Astrocyte of the cerebellum (primary cell): Measurements from ENCODE around the gene KDM5D.

Source experiments
- DNase-seq: peaks from one replicate; pipeline ENCODE4 v3.0.0-alpha.2; 2011; ENCODE audit warnings: low read depth
- H3K4me3 ChIP-seq: 2 replicates; pipeline ENCODE4 v1.5.1; 2011; ENCODE audit warnings: mild to moderate bottlenecking, low read depth, low read length, moderate library complexity
- CTCF ChIP-seq: IDR thresholded peaks from 2 replicates; pipeline ENCODE4 v1.5.1; 2012; ENCODE audit warnings: low read length, low read depth, moderate library complexity, mild to moderate bottlenecking; ENCODE audit errors: missing control alignments
- in situ Hi-C: cut with HindIII; loops from 2 replicates; pipeline ENCODE4 v1.10.0; 2017; ENCODE audit warnings: low sequenced_read_pairs

The KDM5D gene

GRCh38 chrY:19744381-19745378, at the start of gene KDM5D:
Gene KDM5D, minus strand, starts transcription at chrY:19744726. Its CDS starts 192 bp downstream, at chrY:19744534.
- H3K4me3 ChIP-seq = no peak within 1 kb of the TSS

GRCh38 chrY:19768375-19768774, 23.8 kb upstream of the KDM5D start:
- H3K4me3 ChIP-seq = no peak overlapping the region
- DNase-seq = no peak
- TF ChIP-seq CTCF = no peak
- in situ Hi-C loops = no loop called here

More at GRCh38 chrY:19744381-19745378, at the start of gene KDM5D:
- in situ Hi-C loops = no loop called here
- TF ChIP-seq CTCF = no peak
- no peak for DNase-seq

- no peak for TF ChIP-seq CTCF
- in situ Hi-C loops = no loop called here
- no peak overlapping the region for H3K4me3 ChIP-seq
- DNase-seq = no peak
Observed at GRCh38 chrY:19743331-19743730, 1.2 kb downstream of the KDM5D start.

- in situ Hi-C loops = no loop called here
- TF ChIP-seq CTCF = no peak
- no peak overlapping the region for H3K4me3 ChIP-seq
- no peak for DNase-seq
Observed at GRCh38 chrY:19742153-19742552, 2.4 kb downstream of the KDM5D start.

GRCh38 chrY:19734425-19734824, 10.1 kb downstream of the KDM5D start:
- in situ Hi-C loops = no loop called here
- no peak for DNase-seq
- no peak for TF ChIP-seq CTCF
- no peak overlapping the region for H3K4me3 ChIP-seq

GRCh38 chrY:19717950-19718349, 26.6 kb downstream of the KDM5D start:
- no peak for DNase-seq
- no peak overlapping the region for H3K4me3 ChIP-seq
- in situ Hi-C loops = no loop called here
- TF ChIP-seq CTCF = no peak
